GM23248 (cell line): ENCODE measurements around the gene KIAA1671. TPM values are rescaled to one million over a fixed set of nuclear protein-coding genes. Genes with fewer than 3 reads are reported as not detected.

Experiments
- DNase-seq: peaks from one replicate; pipeline ENCODE4 v3.0.0-alpha.2; 2015
- H2AFZ ChIP-seq: fragments of 200-600 bp; sonication (generic); 2 replicates; pipeline ENCODE4 v1.6.1; 2016; ENCODE audit warnings: antibody characterized with exemption
- H3F3A ChIP-seq: fragments of 200-600 bp; sonication (generic); 2 replicates; pipeline ENCODE4 v1.6.1; 2016; ENCODE audit warnings: mild to moderate bottlenecking, antibody characterized with exemption, mixed run types; ENCODE audit not compliant: insufficient read depth
- H3K27ac ChIP-seq: fragments of 200-600 bp; sonication (generic); 2 replicates; pipeline ENCODE4 v1.5.1; 2016; ENCODE audit warnings: mild to moderate bottlenecking
- H3K27me3 ChIP-seq: fragments of 200-600 bp; sonication (generic); replicated peaks from 2 replicates; pipeline ENCODE4 v1.6.1; 2016; ENCODE audit warnings: mild to moderate bottlenecking; ENCODE audit not compliant: insufficient read depth
- H3K36me3 ChIP-seq: fragments of 200-600 bp; sonication (generic); 2 replicates; pipeline ENCODE4 v1.6.1; 2016; ENCODE audit warnings: low read depth, mild to moderate bottlenecking
- H3K4me1 ChIP-seq: fragments of 200-600 bp; sonication (generic); 2 replicates; pipeline ENCODE4 v1.6.1; 2016; ENCODE audit warnings: mild to moderate bottlenecking; ENCODE audit not compliant: insufficient read depth
- H3K4me2 ChIP-seq: fragments of 200-600 bp; sonication (generic); one replicate; pipeline ENCODE4 v1.6.1; 2016; ENCODE audit warnings: mild to moderate bottlenecking; ENCODE audit not compliant: unreplicated experiment
- H3K4me3 ChIP-seq: fragments of 200-600 bp; sonication (generic); 2 replicates; pipeline ENCODE4 v1.5.1; 2016; ENCODE audit warnings: mild to moderate bottlenecking
- H3K79me2 ChIP-seq: fragments of 200-600 bp; sonication (generic); 2 replicates; pipeline ENCODE4 v1.6.1; 2016; ENCODE audit warnings: mild to moderate bottlenecking; ENCODE audit not compliant: insufficient read depth
- H3K9ac ChIP-seq: fragments of 200-600 bp; sonication (generic); 2 replicates; pipeline ENCODE4 v1.6.1; 2016; ENCODE audit warnings: mild to moderate bottlenecking
- H3K9me2 ChIP-seq: fragments of 200-600 bp; sonication (generic); 2 replicates; pipeline ENCODE4 v1.6.1; 2016; ENCODE audit warnings: mixed run types, mild to moderate bottlenecking, moderate library complexity; ENCODE audit not compliant: insufficient read depth
- H3K9me3 ChIP-seq: fragments of 200-600 bp; sonication (generic); one replicate; pipeline ENCODE4 v1.6.1; 2017; ENCODE audit warnings: low read depth
- H4K20me1 ChIP-seq: fragments of 200-600 bp; sonication (generic); 2 replicates; pipeline ENCODE4 v1.6.0; 2016; ENCODE audit not compliant: insufficient read depth
- EZH2 ChIP-seq: fragments of 200-600 bp; sonication (generic); IDR thresholded peaks from 2 replicates; pipeline ENCODE4 v1.6.1; 2018; ENCODE audit warnings: antibody characterized with exemption, mild to moderate bottlenecking; ENCODE audit not compliant: insufficient read depth, poor library complexity, severe bottlenecking
- EZH2phosphoT487 ChIP-seq: fragments of 200-600 bp; sonication (generic); IDR thresholded peaks from 2 replicates; pipeline ENCODE4 v1.6.1; 2018; ENCODE audit warnings: antibody characterized with exemption, moderate library complexity, mild to moderate bottlenecking, low read depth; ENCODE audit not compliant: insufficient read depth
- WGBS, 2 experiments: methylation state at CpG; one replicate each; pipeline ENCODE4 v1.1.6; 2015 to 2017; ENCODE audit warnings: low lambda C conversion rate in 2 of 2, low coverage in 1 of 2; ENCODE audit errors: missing lambda C conversion rate in 2 of 2; 5-methylcytosine and 5-hydroxymethylcytosine counted together
- in situ Hi-C: fragments of 300-500 bp; cut with MboI; formaldehyde crosslinking; loops from 2 replicates; pipeline ENCODE4 v1.15.0; 2020
- polyA plus RNA-seq: library from polyadenylated mRNA; unstranded; fragments of >200 nt; fragmentation: Nextera tagmentation; extraction: Ambion mirVana; gene quantifications from 2 replicates; pipeline ENCODE4 v1.2.1, GENCODE V29; 2016
- total RNA-seq: library from RNA; depleted of rRNA; stranded (reverse); fragments of >200 nt; shearing (Covaris generic); gene quantifications from 2 replicates; pipeline ENCODE4 v1.2.3, GENCODE V29; 2014

Gene KIAA1671
- total and polyA plus RNA-seq, 2 experiments from 2014 or later, result 0.25 to 0.76 TPM

DNA sequence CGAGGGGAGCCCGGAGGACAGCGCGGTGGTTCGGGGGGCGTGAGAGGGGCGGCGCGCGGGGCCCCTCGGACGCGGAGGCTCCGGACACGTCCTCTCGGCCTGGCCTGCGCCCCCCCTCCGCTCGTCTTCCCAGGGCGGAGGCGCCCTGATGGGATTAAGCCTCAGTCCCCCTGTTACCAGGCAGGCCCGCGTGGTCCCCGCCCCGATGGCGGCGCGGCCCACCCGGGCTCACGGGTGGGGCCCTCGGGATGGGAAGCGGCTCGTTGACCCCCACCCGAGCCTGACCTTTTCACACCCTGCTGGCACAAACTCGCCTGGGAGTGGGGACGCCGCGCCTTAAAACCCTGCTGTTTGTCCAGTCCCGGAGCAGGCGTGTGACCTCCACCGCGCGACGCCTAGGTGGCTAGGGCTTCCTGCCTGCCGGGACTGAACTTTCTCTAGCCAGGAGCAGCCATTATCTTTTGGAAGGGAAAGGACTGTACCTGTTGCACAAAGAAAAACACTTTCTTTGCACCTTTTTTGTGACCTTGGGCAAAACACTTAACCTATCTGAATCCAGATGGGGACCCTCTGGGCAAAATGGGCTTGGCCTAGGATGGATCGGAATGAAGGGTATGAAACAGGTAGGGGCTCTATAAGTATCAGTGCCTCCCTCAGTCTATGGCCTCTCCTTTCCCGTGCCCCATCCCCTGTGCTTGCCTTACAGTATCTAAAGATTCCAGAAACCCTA, 1.0 kb downstream of the KIAA1671 start:
- peaks cover 20% of the 10 kb centered on the region; the same call in 1 of the 2 replicates for H3K27me3 ChIP-seq
- no peaks in the 10 kb centered on the region for H3K36me3 ChIP-seq
- H3F3A ChIP-seq, result no peaks in the 10 kb centered on the region
- H3K9ac ChIP-seq, result peak overlapping the region; percentile 73
- no peaks in the 10 kb centered on the region for H3K79me2 ChIP-seq
- in situ Hi-C loops, result no loop called here
- peak overlapping the region; percentile 93 for H2AFZ ChIP-seq
- TF ChIP-seq EZH2, result peak; percentile 43
- no peak for TF ChIP-seq EZH2phosphoT487
- peak overlapping the region; percentile 78 for H3K4me3 ChIP-seq
- H3K9me3 ChIP-seq, result no peaks in the 10 kb centered on the region
- DNase-seq, result no peak
- H3K9me2 ChIP-seq, result no peaks in the 10 kb centered on the region
- 0 out of 2 replicates have a peak, but pooled peaks cover 3% of the 10 kb centered on the region for H3K4me1 ChIP-seq
- 8 to 17% methylated on average over 13 to 30 of the region's 47 CpGs for WGBS, 2 experiments
- no peak overlapping the region for H3K27ac ChIP-seq
- no peaks in the 10 kb centered on the region for H4K20me1 ChIP-seq
- peak overlapping the region; percentile 63 for H3K4me2 ChIP-seq

DNA sequence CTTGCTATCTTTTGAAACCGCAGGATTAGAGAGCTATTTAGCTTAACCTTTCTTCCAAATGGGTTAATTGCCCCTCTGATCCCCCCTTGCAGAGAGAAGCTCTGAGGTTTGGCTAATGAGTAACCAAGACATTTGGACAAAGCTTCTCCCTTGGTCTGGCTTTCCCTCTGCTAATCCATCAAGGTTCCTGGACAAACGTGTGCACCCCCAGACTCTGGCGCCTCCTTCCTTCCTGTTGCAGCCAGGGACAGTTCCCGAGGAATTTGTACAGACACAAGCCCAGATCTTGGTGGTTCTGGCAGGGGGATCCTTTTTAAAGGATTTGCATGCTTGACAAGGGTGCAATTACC, 1.6 kb downstream of the KIAA1671 start:
- in situ Hi-C loops, result no loop called here
- no peak overlapping the region for H3K4me2 ChIP-seq
- no peak overlapping the region for H3K9ac ChIP-seq

DNA sequence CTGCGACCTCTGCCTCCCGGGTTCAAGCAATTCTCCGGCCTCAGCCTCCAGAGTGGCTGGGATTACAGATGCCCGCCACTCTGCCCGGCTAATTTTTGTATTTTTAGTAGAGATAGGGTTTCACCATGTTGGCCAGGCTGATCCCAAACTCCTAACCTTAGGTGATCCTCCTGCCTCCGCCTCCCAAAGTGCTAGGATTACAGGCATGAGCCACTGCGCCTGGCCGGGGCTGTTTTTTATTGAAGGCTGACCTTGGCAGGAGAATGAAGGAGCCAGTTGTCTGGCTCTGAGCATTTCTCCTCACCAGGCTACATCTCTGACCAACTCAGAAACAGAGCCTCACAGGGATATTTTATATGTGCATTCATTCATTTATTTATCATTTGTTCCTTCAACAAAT, 2.3 kb downstream of the KIAA1671 start:
- H3K9ac ChIP-seq, result no peak overlapping the region
- no peak overlapping the region for H3K4me3 ChIP-seq
- H3K9me3 ChIP-seq, result no peaks in the 10 kb centered on the region
- no peak overlapping the region for H2AFZ ChIP-seq
- no peaks in the 10 kb centered on the region for H4K20me1 ChIP-seq
- DNase-seq, result no peak
- H3K4me2 ChIP-seq, result no peak overlapping the region
- no peaks in the 10 kb centered on the region for H3K36me3 ChIP-seq
- no peaks in the 10 kb centered on the region for H3K9me2 ChIP-seq
- H3K79me2 ChIP-seq, result no peaks in the 10 kb centered on the region
- H3K4me1 ChIP-seq, result 0 out of 2 replicates have a peak, but pooled peaks cover 3% of the 10 kb centered on the region
- H3K27me3 ChIP-seq, result peaks cover 15% of the 10 kb centered on the region; the same call in 1 of the 2 replicates
- no peak overlapping the region for H3K27ac ChIP-seq
- in situ Hi-C loops, result no loop called here
- no peaks in the 10 kb centered on the region for H3F3A ChIP-seq
- no peak for TF ChIP-seq EZH2
- no peak for TF ChIP-seq EZH2phosphoT487
- 75 to 76% methylated on average over 8 of the region's 8 CpGs for WGBS, 2 experiments

More for the DNA sequence above, 1.6 kb downstream of the KIAA1671 start:
- no peak overlapping the region for H3K4me3 ChIP-seq
- no peaks in the 10 kb centered on the region for H3K9me3 ChIP-seq
- no peak for DNase-seq
- H3K9me2 ChIP-seq, result no peaks in the 10 kb centered on the region
- H4K20me1 ChIP-seq, result no peaks in the 10 kb centered on the region
- no peaks in the 10 kb centered on the region for H3K79me2 ChIP-seq
- no peak overlapping the region for H2AFZ ChIP-seq
- TF ChIP-seq EZH2 (no peak), EZH2phosphoT487 (no peak)
- H3F3A ChIP-seq, result no peaks in the 10 kb centered on the region
- 0 out of 2 replicates have a peak, but pooled peaks cover 3% of the 10 kb centered on the region for H3K4me1 ChIP-seq
- WGBS, 2 experiments, result 49 to 50% methylated on average over 4 of the region's 4 CpGs
- no peaks in the 10 kb centered on the region for H3K36me3 ChIP-seq
- H3K27ac ChIP-seq, result no peak overlapping the region
- H3K27me3 ChIP-seq, result peaks cover 15% of the 10 kb centered on the region; the same call in 1 of the 2 replicates

DNA sequence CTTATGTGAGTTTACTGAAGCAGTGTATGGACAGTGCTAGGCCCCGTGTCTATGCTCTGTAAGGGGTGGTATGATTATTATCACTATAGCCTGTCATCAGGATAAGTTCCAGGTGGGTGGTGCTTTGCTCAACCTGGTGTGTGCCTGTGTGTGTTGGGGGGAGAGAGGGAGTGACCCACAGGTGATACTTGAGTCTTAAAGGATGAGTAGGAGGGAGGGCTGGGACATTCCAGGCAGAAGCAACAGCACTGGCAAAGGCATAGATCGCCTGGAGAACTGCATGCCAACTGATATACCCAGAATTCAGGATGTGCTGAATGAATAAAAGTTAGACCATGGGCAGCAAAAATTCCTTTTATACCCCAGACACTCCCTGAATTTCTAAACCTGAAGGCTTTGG, 4.5 kb downstream of the KIAA1671 start:
- WGBS, 2 experiments, result 54 to 73% methylated on average over 2 of the region's 2 CpGs
- no peaks in the 10 kb centered on the region for H3K9me2 ChIP-seq
- no peaks in the 10 kb centered on the region for H3K36me3 ChIP-seq
- no peaks in the 10 kb centered on the region for H3F3A ChIP-seq
- no peak overlapping the region for H3K4me3 ChIP-seq
- in situ Hi-C loops, result no loop called here
- H3K27ac ChIP-seq, result no peak overlapping the region
- no peak overlapping the region for H3K9ac ChIP-seq
- H4K20me1 ChIP-seq, result no peaks in the 10 kb centered on the region
- no peak overlapping the region for H2AFZ ChIP-seq
- DNase-seq, result no peak
- H3K79me2 ChIP-seq, result no peaks in the 10 kb centered on the region
- no peaks in the 10 kb centered on the region for H3K9me3 ChIP-seq
- H3K4me2 ChIP-seq, result no peak overlapping the region
- TF ChIP-seq EZH2, result no peak
- TF ChIP-seq EZH2phosphoT487, result no peak
- no peaks in the 10 kb centered on the region for H3K4me1 ChIP-seq
- H3K27me3 ChIP-seq, result peaks cover 15% of the 10 kb centered on the region; the same call in 1 of the 2 replicates
